NCI-H2107 (cell line): ENCODE results near the gene NGLY1.

Experiments used
- DNase-seq: peaks from one replicate; lab custom pipeline; 2025; lab: John Stamatoyannopoulos, UW

The NGLY1 gene

GRCh38 chr3:25707268-25707926 lies 75.8 kb downstream of the NGLY1 start:
- DNase-seq = no peak

GRCh38 chr3:25706213-25706612 lies 77.0 kb downstream of the NGLY1 start:
- DNase-seq = no peak

GRCh38 chr3:25697553-25697952 lies 85.7 kb downstream of the NGLY1 start:
- no peak for DNase-seq

GRCh38 chr3:25695731-25696420 lies 87.4 kb downstream of the NGLY1 start:
- DNase-seq = no peak

GRCh38 chr3:25693238-25693637 lies 90.0 kb downstream of the NGLY1 start:
- no peak for DNase-seq

GRCh38 chr3:25692341-25692740 lies 90.9 kb downstream of the NGLY1 start:
- no peak for DNase-seq

- DNase-seq = no peak
Measured at GRCh38 chr3:25690768-25691533, 92.3 kb downstream of the NGLY1 start.

- DNase-seq = no peak
Measured at GRCh38 chr3:25689226-25689625, 94.0 kb downstream of the NGLY1 start.

- DNase-seq = no peak
Measured at GRCh38 chr3:25687742-25688141, 95.5 kb downstream of the NGLY1 start.

- DNase-seq = no peak
Measured at GRCh38 chr3:25686766-25687165, 96.5 kb downstream of the NGLY1 start.

GRCh38 chr3:25683882-25684281 lies 99.4 kb downstream of the NGLY1 start:
- DNase-seq = no peak

- DNase-seq = no peak
Measured at GRCh38 chr3:25683410-25683809, 99.8 kb downstream of the NGLY1 start.

- no peak for DNase-seq
Measured at GRCh38 chr3:25679642-25680302, 103.5 kb downstream of the NGLY1 start.

- DNase-seq = no peak
Measured at GRCh38 chr3:25679166-25679565, 104.1 kb downstream of the NGLY1 start.

GRCh38 chr3:25678581-25678980 lies 104.7 kb downstream of the NGLY1 start:
- DNase-seq = no peak

GRCh38 chr3:25677121-25677520 lies 106.1 kb downstream of the NGLY1 start:
- DNase-seq = no peak

GRCh38 chr3:25674670-25675069 lies 108.6 kb downstream of the NGLY1 start:
- no peak for DNase-seq

GRCh38 chr3:25673738-25674298 lies 109.4 kb downstream of the NGLY1 start:
- no peak for DNase-seq
